ENCODE data around the gene MAGEA2.
"Not testable (repeated sequence)": the region's sequence is repeated elsewhere in the genome, so short reads cannot be mapped to it uniquely, and the experiment has no call there.

GRCh38 chrX:152734143-152734858, 19.3 kb downstream of the MAGEA2 start:
- not testable (repeated sequence) for TF ChIP-seq CTCF (IDR thresholded peaks at IDR 0.05; ENCODE audit: insufficient read depth, low read length, poor library complexity, severe bottlenecking); EZH2phosphoT487 (conservative IDR thresholded peaks at IDR 0.05; ENCODE audit: low read length)
